Stomach smooth muscle (tissue), 2 donors: ENCODE data around the gene PLCB4.

Experiments used
- H3K27ac ChIP-seq: one replicate; pipeline ENCODE4 v1.7.0; 2013; ENCODE audit warnings: mild to moderate bottlenecking, low read length, inconsistent platforms
- H3K27me3 ChIP-seq, 2 donors: one replicate each; pipeline ENCODE4 v1.7.0; 2013; ENCODE audit warnings: low read length in 2 of 2; ENCODE audit not compliant: insufficient read depth in 2 of 2, control insufficient read depth in 1 of 2
- H3K36me3 ChIP-seq, 2 donors: one replicate each; pipeline ENCODE4 v1.7.0; 2013; ENCODE audit warnings: low read length in 2 of 2; ENCODE audit not compliant: control insufficient read depth in 2 of 2, insufficient read depth in 2 of 2
- H3K4me1 ChIP-seq: one replicate; pipeline ENCODE4 v1.7.0; 2013; ENCODE audit warnings: low read length; ENCODE audit not compliant: control insufficient read depth, insufficient read depth
- H3K4me3 ChIP-seq, 2 donors: one replicate each; pipeline ENCODE4 v1.7.0; 2013; ENCODE audit warnings: low read length in 2 of 2
- H3K9ac ChIP-seq, 2 donors: one replicate each; pipeline ENCODE4 v1.7.0; 2013; ENCODE audit warnings: low read length in 2 of 2, mild to moderate bottlenecking in 1 of 2
- H3K9me3 ChIP-seq, 2 donors: one replicate each; pipeline ENCODE4 v1.7.0; 2013; ENCODE audit warnings: low read length in 2 of 2; ENCODE audit not compliant: control insufficient read depth in 2 of 2
- donor health status: healthy.
- donor health status: Pancreatic carcinoma.

The PLCB4 gene

DNA sequence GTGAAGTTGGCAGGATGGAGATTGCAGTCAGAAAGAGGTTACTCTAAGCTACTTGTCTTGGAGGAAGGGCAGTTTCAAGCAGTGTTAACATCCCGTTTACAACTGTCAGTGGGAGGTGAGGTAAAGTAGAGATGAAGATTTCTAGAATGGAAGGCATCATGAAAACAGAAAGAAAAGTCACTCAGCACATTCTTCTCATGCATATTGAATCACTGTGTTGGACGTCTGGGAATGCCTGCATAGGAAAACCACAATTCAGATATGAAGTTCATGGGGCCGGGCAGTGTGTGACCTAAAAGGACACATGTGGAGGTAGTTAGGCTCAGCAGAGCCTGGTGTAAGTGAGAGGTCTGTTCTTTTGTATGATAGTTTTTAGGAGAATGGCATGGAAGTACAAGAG, 372.0 kb downstream of the PLCB4 start:
- H3K27ac ChIP-seq = no peak overlapping the region
- H3K36me3 ChIP-seq = peaks cover 3 to 32% of the 10 kb centered on the region in 2 donors
- no peaks in the 10 kb centered on the region for H3K4me1 ChIP-seq
- no peaks in the 10 kb centered on the region for H3K27me3 ChIP-seq
- peaks cover 0 to 8% of the 10 kb centered on the region in 2 donors for H3K9me3 ChIP-seq
- no peak overlapping the region for H3K4me3 ChIP-seq
- H3K9ac ChIP-seq = no peak overlapping the region

DNA sequence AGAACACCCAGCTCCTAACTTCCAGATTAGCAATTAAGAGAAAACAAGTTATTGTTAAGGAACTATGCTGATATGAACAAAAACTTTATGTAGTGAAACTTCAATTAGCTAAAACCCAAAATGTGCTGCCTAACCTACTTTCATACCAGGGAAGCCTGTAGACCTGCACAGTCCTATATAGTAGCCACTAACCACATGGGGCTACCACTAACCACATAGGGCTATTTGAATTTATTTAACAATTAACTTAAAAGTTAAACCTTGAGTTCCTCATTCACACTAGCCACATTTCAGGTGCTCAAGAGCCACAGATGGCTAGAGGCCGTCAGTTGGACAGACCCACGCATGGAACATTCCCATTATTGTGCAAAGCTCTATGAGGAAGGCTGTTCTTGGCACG, 373.1 kb downstream of the PLCB4 start:
- Histone ChIP-seq H3K9ac (no peak overlapping the region), H3K4me1 (no peaks in the 10 kb centered on the region), H3K4me3 (no peak overlapping the region), H3K27ac (no peak overlapping the region), H3K9me3 (peaks cover 0 to 8% of the 10 kb centered on the region in 2 donors), H3K27me3 (no peaks in the 10 kb centered on the region), H3K36me3 (peaks cover 3 to 31% of the 10 kb centered on the region in 2 donors)

DNA sequence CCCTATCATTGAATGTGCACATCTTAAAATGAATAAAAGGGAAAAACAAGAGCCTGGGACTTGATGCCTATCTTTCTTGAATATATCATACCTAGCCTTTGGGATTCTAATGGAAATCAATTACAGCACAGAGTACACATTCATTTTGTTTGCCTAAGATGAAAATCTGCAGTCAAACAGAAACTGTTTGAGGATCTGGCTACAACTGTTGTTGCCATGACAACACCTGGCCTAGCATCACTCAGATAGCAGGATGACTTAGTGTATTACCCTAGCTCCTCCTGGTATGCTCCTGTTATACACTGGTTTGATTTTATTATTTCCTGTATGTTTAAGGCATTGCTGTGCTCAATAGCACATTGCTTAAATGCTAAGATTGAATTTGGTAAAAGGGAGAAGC, 374.0 kb downstream of the PLCB4 start:
- H3K4me3 ChIP-seq = no peak overlapping the region
- H3K4me1 ChIP-seq = no peaks in the 10 kb centered on the region
- peaks cover 0 to 8% of the 10 kb centered on the region in 2 donors for H3K9me3 ChIP-seq
- H3K36me3 ChIP-seq = peaks cover 6 to 25% of the 10 kb centered on the region in 2 donors
- H3K27me3 ChIP-seq = no peaks in the 10 kb centered on the region
- no peak overlapping the region for H3K27ac ChIP-seq
- no peak overlapping the region for H3K9ac ChIP-seq

DNA sequence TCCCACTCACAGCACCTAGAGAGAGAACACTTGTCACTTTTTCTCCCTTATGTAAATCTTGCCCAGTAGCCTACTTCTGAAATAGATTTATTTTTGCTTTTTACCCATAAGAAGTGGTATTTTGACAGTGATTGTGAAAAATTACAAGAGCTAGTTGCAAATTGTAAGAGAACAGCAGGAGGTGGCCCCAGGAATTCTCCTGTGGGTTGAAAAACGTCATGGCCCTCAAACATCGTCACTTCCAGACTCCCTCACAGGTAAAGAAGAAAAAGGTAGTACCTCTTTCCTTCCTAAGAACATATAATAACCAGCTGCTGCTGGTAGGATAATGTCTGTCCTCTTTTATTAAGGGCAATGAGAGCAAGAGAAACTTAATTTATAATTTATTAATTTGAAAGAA, 376.0 kb downstream of the PLCB4 start:
- H3K9ac ChIP-seq = no peak overlapping the region
- no peak overlapping the region for H3K27ac ChIP-seq
- H3K9me3 ChIP-seq = no peaks in the 10 kb centered on the region
- H3K27me3 ChIP-seq = no peaks in the 10 kb centered on the region
- peaks cover 5 to 18% of the 10 kb centered on the region in 2 donors for H3K36me3 ChIP-seq
- H3K4me3 ChIP-seq = no peak overlapping the region
- no peaks in the 10 kb centered on the region for H3K4me1 ChIP-seq

DNA sequence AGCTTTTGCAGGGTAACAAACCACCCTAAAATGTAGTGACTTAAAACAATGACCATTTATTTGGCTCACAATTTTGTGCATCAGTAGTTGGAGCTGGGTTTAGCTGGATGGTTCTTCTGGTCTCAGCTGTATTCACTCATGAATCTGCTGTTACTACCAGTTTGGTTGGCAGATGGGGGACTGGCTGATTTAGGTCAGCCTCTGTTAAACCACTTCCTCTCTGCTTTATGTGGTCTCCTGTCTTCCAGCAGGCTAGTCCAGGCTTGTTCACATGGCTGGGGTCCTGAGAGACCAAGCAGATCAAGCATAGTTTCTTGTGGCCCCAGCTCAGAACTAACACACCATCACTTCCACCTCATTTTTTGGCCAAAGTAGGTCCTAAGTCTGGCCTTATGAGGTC, 378.3 kb downstream of the PLCB4 start:
- H3K9ac ChIP-seq = no peak overlapping the region
- no peaks in the 10 kb centered on the region for H3K27me3 ChIP-seq
- no peaks in the 10 kb centered on the region for H3K9me3 ChIP-seq
- H3K27ac ChIP-seq = no peak overlapping the region
- H3K4me3 ChIP-seq = no peak overlapping the region
- H3K4me1 ChIP-seq = no peaks in the 10 kb centered on the region
- H3K36me3 ChIP-seq = peaks cover 5 to 10% of the 10 kb centered on the region in 2 donors

DNA sequence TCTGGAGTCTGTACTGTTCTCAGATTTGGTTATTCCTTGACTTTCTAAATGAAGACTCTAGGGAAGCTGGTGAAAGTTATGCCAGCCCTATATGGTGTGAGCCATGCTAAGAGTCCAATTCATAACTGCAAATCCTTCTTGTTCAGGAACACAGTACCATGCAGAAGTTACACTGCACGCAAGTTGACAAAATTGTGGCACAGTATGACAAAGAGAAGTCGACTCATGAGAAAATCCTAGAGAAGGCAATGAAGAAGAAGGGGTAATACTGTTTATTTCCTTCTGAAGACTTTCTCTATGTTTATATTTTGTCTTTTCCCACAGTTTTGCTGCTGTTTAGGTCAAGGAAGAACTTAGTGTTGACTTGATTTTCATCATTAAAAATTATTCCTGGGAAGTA, 384.3 kb downstream of the PLCB4 start:
- no peaks in the 10 kb centered on the region for H3K9me3 ChIP-seq
- H3K4me1 ChIP-seq = no peaks in the 10 kb centered on the region
- no peak overlapping the region for H3K9ac ChIP-seq
- no peak overlapping the region for H3K27ac ChIP-seq
- H3K27me3 ChIP-seq = no peaks in the 10 kb centered on the region
- H3K36me3 ChIP-seq = peaks cover 0 to under 1% of the 10 kb centered on the region in 2 donors
- no peak overlapping the region for H3K4me3 ChIP-seq

DNA sequence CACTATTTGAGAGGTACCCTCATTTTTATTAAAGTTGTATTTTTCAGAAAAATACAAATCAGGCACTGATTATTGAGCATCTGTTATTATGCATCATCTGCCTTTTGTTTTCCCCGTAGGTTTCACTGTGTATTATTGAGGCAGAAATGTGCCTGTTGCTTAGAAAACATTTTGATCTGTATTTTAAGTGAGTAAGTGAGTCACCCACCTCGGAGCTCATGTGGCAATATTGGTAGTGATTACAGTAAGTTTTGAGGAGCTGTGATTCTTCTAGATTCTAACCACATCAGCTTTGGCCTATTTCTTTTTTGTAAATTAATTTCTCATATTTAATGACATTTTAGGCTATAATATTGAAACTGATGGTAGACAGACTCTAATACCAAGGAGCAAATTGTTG, 385.9 kb downstream of the PLCB4 start:
- Histone ChIP-seq H3K9me3 (no peaks in the 10 kb centered on the region), H3K4me1 (no peaks in the 10 kb centered on the region), H3K27ac (no peak overlapping the region), H3K9ac (no peak overlapping the region), H3K36me3 (peaks cover 0 to 4% of the 10 kb centered on the region in 2 donors), H3K4me3 (no peak overlapping the region), H3K27me3 (no peaks in the 10 kb centered on the region)

DNA sequence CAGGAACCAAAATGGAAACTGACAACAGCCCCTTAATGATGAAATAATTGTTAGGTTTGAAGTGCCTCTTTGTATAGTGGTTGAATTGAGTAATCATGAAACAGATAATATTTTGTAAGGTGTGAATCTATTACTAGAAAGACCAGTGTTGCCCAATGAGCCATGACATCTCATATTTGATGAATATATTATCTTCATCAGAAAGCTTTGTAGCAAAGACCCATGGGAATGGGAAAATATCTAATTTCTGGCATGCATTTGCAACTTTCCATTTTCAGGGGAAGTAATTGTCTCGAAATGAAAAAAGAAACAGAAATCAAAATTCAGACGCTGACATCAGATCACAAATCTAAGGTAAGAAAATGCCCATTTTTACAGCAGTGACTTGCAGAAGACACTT, 388.2 kb downstream of the PLCB4 start:
- H3K27ac ChIP-seq = no peak overlapping the region
- no peaks in the 10 kb centered on the region for H3K9me3 ChIP-seq
- peaks cover 0 to 4% of the 10 kb centered on the region in 2 donors for H3K36me3 ChIP-seq
- no peaks in the 10 kb centered on the region for H3K27me3 ChIP-seq
- H3K4me3 ChIP-seq = no peak overlapping the region
- H3K9ac ChIP-seq = no peak overlapping the region
- no peaks in the 10 kb centered on the region for H3K4me1 ChIP-seq

DNA sequence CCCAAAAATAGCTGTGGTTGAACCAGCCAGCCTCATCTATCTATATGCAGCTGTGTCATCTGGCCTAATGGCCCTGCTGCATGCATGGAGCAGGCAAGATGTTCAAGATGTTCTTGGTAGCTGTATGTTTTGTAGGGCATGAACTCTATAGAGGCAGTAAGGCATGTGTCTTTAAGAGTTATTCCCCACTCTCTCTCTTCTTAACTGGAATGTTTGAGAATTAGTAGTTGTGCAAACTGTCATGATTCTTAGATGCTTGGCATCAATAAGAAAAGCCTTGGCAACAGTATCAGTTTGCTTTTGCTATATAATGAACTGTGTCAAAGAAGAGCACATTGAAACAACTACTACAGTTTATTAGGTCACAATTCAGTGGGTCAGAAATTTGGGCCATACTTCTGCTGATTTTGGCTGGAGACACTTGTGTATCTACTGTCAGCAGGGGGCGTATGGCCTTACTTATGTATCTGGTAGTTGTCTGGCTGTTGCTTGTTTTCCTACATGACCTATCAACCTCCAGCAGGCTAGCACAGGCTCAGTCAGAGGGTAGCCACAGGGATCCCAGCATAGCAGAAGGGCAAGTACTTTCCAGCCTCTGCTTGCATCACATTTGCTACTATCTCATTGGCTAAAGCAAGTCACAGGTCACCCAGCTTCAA, 389.4 kb downstream of the PLCB4 start:
- H3K36me3 ChIP-seq = peaks cover 0 to 4% of the 10 kb centered on the region in 2 donors
- no peak overlapping the region for H3K4me3 ChIP-seq
- no peak overlapping the region for H3K9ac ChIP-seq
- H3K27me3 ChIP-seq = no peaks in the 10 kb centered on the region
- no peak overlapping the region for H3K27ac ChIP-seq
- H3K4me1 ChIP-seq = no peaks in the 10 kb centered on the region
- no peaks in the 10 kb centered on the region for H3K9me3 ChIP-seq

DNA sequence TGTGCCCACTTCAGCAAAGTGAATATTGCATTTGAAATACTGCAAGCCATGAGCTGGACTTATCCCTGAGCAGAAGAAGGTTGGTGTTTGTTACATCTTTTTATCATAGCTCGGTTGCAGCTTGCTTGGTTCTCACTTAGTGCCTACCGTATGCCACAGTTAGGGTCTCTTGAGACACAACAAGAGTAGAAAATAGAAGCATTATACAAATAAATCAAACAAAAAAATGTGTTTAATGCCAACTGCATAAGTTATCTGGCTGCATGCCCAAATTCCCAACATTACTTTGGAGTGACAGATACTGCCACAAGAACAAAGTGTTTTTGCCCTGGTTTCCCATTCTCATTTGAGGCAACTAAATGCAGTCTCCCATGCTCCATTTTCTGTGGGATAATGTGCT, 391.6 kb downstream of the PLCB4 start:
- Histone ChIP-seq H3K4me3 (no peak overlapping the region), H3K36me3 (peaks cover 0 to 4% of the 10 kb centered on the region in 2 donors), H3K9me3 (no peaks in the 10 kb centered on the region), H3K27me3 (no peaks in the 10 kb centered on the region), H3K27ac (no peak overlapping the region), H3K9ac (no peak overlapping the region), H3K4me1 (no peaks in the 10 kb centered on the region)

DNA sequence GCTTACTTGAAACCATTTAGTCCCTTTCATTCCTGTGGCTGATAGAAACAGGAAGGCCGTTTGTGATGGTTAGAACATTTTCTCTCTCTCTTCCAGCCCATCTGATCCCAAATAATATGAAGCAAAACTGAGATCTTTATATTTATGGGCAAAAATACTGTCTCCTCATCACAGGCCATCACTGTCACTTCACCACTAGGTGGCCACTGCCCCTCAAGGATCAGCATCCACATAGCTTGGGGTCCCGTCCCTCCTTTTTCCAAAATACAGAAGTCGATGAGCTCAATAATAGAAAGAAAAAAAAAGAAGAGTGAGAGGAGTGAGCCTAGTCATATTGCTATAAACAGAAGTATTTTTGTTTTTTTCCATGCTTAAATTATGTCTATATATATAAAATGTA, 399.1 kb downstream of the PLCB4 start:
- Histone ChIP-seq H3K27me3 (no peaks in the 10 kb centered on the region), H3K27ac (no peak overlapping the region), H3K9me3 (no peaks in the 10 kb centered on the region), H3K4me3 (no peak overlapping the region), H3K9ac (no peak overlapping the region), H3K36me3 (no peaks in the 10 kb centered on the region), H3K4me1 (no peaks in the 10 kb centered on the region)
